Esophagus mucosa (tissue), 1 donor: ENCODE measurements around the gene CENPQ. TPM values are rescaled to one million over a fixed set of nuclear protein-coding genes. Genes with fewer than 3 reads are reported as not detected.
"Not testable (repeated sequence)": the region's sequence is repeated elsewhere in the genome, so short reads cannot be mapped to it uniquely, and the experiment has no call there.

Source experiments
- ATAC-seq: fragments of 200-7000 bp; cut with Tn5 transposase; one replicate; pipeline ENCODE4 v1.9.1; 2020
- total RNA-seq: library from RNA; stranded (reverse); gene quantifications from one replicate; pipeline ENCODE4 v1.2.4, GENCODE V29; 2023
- donor health status: DM: yes; HTN: yes; CAD: no.

CENPQ gene, protein sequence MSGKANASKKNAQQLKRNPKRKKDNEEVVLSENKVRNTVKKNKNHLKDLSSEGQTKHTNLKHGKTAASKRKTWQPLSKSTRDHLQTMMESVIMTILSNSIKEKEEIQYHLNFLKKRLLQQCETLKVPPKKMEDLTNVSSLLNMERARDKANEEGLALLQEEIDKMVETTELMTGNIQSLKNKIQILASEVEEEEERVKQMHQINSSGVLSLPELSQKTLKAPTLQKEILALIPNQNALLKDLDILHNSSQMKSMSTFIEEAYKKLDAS
- 3.3 TPM for total RNA-seq

DNA sequence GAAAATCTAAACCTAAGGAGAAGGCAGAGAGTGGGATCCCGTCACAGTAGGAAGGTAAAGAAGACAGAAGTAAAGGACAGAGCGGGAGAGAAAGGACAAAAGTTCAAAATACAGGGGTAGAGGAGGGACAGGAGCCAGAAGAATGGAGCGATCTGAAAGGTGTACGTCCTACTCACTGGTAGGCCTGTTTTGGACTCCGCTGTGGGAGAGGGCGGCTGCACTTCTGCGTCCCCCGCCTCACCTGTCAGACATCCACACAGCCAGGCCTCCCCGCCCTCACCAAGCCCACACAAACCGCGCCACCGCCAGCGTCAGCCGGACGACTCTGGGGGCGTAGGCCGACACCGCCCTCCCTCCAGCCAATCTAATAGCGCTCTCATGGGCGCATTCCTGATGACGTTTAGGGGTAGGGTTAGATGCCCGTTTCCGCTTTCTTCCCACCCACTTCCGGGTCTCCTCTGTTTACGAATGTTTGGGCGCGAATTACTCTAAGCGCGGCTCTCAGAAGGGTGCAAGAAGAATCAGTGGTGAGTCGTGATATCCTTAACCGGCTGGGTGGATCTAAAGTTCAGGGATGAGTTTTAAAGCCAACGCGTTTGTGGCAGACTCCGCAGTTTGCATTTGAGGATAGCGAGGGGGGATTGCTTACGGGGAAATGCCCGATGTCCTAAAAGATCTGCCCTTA is at the start of gene CENPQ, which contains the start of gene MMUT:
TSS of gene CENPQ (plus strand) at position 444 of the 685 bp plus-strand sequence. CDS start 6,807 bp downstream, outside the sequence.
TSS of gene MMUT (minus strand) at position 327 of the 685 bp plus-strand sequence. CDS start 3,787 bp downstream, outside the sequence.
- peak; percentile 100 for ATAC-seq

DNA sequence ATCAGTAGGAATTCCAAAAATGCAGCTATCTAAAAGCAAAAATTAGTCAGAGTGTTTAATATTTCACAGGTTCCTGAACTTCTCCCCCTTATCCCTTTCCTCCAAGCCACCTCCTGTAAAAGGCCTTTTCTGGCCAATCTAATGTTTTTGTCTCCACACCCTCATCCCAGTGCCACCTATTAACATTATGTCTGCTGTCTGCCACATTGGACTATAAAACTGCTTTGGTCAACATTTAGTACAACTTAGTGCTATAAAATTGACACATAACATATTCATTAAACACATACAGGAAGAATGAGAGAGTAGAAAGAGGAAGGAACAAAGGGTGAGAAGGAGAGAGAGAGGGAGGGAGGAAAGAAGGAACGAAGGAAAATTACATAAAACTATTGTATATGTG is 47.8 kb upstream of the CENPQ start:
- no peak for ATAC-seq

DNA sequence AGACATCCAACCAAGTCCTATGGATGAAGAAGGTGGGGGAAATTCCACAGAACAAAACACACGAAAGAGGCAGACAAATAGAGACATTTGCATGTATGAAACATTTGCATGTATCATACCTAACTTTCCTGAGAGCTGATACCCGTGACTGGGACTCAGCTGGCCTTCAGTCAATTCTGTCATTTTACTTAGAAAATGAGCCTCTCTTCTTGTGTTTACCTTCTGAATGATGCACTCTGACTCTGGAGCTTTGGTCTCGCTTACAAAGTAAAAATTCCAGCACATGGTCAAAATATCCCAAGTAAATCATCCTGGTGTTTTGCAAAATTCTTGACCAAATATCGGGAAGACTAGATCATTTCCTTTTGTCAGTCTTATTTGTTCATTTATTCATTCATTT is 47.0 kb upstream of the CENPQ start:
- no peak for ATAC-seq

DNA sequence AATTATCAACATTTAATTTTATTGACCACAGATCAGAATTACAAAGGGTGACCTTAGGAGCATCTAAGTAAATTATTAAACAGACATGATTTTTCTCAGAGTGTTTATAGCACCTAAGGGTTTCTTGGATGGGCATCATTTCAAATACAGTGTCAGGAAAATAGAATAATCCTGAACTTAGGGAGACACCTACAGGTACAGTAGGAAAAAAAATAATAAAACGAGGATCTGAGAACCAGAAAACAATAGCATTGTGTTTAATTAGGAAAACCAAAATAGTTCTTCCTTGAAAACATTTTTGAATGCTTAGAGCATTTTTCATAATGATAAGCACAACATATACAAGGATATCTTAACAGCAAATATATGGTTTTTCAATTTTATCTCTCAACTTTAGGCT is 39.4 kb upstream of the CENPQ start:
- ATAC-seq, result no peak

DNA sequence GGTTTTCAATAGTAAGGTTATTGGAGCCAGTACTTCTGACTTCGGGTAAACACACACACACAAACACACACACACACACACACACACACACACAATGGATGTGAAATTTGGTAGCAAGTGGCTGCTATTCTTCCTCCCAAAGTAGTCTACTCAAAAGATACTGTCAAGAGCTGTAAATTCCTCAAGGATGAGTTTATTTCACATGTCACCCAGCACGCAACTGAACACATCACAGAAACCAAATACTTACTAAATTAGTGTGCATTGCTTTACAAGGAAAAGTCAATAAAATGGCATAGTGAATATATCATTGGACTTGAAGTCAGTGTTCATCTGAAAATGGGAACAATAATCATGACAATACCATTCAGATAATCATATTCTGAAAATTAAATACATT is 33.0 kb upstream of the CENPQ start:
- no peak for ATAC-seq

DNA sequence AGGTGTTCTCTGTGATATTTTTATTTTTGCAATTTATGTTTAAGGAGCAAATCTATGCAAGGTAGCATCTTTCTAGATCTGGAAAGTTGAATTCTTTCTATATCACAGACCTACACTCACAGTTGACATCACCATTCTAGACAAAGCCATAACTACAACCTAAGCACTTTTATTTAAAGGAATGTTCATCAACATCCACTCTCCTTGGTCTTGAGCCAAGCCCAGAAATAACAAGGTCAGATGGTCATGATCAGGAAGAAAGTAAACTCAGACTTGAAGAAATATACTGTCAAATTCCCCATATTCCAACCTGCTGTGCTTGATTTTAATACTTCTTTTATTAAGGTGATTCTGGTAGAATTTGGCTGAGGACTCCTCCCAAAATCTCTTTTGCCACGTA is 32.3 kb upstream of the CENPQ start:
- no peak for ATAC-seq

DNA sequence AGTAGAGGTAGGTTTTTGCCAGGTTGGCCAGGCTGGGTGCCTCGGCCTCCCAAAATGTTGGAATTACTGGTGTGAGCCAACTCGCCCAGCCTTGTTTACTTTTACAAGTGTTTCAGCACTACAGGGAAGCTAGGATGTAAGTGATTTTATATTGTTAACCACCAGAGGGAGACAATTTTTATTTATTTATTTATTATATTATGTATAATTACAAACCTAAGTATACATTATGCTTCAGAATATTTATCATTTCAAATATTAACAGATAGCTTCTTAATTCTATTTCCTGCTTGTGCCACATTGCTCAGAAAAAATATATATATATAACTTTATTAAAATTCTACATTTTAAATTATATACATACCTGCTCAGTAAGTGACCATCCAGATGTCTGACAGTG is 9.9 kb upstream of the CENPQ start:
- ATAC-seq, result no peak

DNA sequence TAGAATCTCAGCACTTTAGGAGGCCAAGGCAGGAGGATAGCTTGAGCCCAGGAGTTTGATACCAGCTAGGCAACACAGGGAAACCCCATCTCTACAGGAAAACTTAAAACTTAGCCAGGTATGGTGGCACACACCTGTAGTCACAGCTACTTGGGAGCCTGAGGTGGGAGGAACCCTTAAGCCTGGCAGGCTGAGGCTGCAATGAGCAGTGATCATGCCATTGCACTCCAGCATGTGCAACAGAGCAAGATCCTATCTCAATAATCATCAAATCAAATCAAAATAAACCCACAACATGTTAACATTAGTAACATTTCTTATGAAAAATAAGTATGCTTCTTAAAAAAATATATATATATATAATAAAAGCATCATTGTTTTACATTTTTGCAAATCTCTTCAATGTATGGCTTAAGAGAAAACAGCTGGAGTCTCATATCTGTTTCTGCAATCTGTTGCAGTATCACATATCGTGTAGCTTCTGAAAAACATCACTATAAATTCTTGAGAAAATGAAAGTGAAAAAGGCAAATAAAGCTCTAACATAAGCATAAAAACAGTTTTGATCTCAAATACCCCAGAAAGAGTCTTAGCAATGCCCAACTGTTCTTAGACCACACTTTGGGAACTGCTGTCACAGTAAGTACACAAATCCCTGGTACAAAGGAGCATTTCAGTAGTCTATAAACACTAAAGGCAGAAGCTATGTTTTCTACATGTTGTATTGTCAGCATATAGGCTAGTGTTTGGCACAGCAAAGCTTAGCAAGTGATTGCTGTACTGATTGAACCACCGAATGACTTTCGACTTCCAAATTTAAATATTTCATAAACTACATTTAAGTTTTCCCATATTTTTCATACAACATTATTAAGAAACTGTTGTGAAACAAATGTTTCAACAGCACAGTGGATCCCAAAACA is 8.1 kb upstream of the CENPQ start:
- ATAC-seq, result no peak

DNA sequence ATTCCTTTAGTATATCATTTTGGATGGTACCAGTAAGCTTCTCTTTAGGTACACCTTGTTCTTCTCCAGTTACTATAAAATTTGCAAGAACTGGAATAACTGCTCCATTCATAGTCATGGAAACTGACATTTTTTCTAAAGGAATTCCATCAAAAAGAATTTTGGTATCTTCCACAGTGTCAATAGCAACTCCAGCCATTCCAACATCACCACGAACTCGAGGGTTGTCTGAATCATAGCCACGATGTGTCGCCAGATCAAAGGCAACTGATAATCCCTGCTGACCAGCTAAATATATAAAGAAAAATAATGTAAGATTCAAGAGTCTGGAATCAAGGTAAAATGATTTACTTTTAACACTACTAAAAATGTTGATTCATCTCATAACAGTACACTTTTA is 5.4 kb upstream of the CENPQ start:
- no peak for ATAC-seq

DNA sequence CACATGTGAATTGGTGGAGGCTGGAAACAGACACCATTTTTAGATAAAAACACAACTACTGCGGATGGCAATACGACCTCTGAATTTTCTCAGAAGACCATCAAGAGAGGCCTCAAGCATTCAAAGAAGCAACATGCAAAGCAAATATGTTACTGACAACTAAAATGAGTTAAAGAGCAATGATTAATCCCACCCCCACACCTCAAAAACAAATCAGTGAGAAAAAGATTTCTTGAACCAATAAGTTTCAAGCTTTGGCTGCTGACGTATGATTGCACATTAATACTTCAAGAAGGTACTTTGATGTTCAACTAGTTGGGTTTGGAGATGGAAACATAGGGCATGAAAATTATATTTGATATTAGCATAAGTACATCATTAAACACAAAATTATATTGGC is 1.1 kb upstream of the CENPQ start:
- ATAC-seq, result no peak

DNA sequence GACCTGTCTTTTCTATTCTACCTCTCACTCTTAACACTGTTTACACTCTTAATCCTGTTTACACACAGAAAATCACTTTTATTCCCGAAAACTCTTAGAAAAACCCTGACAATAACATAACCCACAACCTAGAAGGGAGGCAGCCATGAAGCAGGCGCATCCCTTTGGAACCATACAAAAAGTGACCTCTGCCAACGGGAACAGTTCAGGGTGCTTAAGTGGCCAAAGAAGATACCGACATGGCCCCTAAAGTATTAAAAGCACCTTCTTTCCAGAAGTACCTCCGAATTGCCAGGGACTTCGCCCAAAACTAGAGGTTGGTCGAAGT is 607 bp upstream of the CENPQ start:
- no peak for ATAC-seq

DNA sequence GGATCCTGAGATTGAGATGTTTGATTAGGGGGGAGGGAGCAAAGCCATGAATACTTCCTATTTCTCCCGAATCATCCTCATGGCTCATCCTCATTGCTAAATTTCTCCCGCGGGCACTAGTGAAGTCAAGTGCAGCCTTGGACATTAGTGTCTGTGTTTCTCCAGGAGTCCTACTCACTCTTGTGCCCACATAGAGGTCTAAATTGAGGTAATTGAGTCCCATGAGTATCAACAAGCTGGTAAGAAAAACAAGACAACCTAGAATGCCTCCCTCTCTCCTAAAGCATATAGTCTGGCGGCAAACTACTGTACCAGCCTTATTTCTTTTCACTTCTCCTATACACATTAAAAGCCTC is 420 bp downstream of the CENPQ start:
- ATAC-seq, result no peak

DNA sequence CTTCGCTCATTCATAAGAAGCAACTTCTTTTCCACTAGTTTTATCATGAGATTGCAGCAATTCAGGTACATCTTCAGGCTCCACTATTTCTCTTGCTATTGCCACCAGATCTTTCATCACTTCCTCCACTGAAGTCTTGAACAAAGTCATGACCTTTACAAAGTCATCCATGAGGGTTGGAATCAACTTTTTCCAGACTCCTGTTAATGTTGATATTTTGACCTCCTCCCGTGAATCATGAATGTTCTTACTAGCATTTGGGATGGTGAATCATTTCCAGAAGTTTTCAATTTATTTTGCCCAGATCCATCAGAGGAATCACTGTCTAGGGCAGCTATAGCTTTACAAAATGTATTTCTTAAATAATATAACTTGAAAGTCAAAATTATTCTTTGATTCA is 1.5 kb downstream of the CENPQ start:
- ATAC-seq, result no peak

DNA sequence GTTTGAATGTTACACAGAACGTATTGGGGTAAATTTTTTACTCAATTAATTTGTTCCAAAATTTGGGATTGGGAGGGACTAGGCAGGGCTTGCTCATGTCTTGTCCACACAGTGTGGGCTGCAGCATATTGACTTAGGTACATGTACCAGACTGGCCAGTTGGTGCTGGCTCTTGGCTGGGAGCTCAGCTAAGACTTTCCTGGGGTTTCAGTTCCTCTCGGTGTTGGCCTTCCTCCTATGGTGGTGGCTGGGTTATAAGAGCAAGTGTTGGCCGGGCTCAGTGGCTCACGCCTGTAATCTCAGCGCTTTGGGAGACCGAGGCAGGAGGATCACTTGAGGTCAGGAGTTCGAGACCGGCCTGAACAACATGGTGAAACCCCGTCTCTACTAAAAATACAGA is 4.9 kb downstream of the CENPQ start:
- no peak for ATAC-seq

DNA sequence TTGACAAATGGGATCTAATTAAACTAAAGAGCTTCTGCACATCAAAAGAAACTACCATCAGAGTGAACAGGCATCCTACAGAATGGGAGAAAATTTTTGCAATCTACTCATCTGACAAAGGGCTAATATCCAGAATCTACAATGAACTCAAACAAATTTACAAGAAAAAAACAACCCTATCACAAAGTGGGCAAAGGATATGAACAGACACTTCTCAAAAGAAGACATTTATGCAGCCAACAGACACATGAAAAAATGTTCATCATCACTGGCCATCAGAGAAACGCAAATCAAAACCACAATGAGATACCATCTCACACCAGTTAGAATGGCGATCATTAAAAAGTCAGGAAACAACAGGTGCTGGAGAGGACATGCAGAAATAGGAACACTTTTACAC is 13.4 kb downstream of the CENPQ start:
- not testable (repeated sequence) for ATAC-seq

DNA sequence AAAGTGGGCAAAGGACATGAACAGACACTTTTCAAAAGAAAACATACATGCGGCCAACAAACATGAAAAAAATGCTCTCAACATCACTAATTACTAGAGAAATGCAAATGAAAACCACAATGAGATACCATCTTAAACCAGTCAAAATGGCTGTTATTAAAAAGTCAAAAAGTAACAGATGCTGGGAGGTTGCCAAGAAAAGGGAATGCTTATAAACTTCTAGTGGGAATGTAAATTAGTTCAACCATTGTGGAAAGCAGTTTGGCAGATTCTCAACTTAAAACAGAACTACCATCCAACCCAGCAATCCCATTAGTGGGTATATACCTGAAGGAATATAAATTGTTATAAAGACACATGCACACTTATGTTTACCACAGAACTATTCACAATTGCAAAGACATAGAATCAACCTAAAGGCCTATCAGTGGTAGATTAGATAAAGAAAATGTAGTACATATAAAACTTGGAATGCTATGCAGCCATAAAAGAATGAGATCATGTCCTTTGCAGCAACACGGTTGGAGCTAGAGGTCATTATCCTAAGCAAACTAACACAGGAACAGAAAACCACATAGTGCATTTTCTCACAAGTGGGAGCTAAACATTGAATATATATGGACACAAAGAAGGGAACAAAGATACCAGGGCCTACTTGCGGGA is 16.3 kb downstream of the CENPQ start:
- ATAC-seq, result no peak

DNA sequence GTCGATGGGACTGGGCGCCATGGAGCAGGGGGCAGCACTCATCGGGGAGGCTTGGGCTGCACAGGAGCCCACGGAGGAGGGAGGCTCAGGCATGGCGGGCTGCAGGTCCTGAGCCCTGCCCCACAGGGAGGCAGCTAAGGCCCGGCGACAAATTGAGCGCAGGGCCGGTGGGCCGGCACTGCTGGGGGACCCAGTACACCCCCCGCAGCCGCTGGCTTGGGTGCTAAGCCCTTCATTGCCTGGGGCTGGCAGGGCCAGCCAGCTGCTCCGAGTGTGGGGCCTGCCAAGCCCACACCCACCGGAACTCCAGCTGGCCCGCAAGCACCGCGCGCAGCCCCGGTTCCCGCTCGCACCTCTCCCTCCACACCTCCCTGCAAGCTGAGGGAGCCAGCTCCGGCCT is 18.7 kb downstream of the CENPQ start:
- not testable (repeated sequence) for ATAC-seq

DNA sequence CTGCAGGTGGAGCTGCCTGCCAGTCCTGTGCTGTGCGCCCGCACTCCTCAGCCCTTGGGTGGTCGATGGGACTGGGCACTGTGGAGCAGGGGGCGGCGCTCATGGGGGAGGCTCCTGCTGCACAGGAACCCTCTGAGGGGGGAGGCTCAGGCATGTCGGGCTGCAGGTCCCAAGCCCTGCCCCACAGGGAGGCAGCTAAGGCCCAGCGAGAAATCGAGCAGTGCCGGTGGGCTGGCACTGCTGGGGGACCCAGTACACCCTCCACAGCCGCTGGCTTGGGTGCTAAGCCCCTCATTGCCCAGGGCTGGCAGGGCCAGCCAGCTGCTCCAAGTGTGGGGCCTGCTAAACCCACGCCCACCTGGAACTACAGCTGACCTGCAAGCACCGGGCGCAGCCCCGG is 20.2 kb downstream of the CENPQ start:
- not testable (repeated sequence) for ATAC-seq

DNA sequence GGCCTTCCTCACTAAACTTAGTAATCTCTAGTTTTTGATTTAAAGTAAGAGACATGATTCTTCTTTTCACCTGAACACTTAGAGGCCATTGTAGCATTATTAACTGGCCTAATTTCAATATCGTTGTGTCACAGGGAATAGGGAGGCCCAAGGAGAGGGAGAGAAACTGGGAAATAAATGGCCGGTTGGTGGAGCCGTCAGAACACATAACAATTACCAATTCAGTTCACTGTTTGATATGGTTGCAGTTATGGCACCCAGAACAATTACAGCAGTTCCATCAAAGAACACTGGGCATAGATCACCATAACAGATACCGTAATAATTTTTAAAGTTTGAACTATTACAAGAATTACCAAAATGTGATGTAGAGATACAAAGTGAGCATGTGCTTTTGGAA is 27.5 kb downstream of the CENPQ start:
- ATAC-seq, result no peak

DNA sequence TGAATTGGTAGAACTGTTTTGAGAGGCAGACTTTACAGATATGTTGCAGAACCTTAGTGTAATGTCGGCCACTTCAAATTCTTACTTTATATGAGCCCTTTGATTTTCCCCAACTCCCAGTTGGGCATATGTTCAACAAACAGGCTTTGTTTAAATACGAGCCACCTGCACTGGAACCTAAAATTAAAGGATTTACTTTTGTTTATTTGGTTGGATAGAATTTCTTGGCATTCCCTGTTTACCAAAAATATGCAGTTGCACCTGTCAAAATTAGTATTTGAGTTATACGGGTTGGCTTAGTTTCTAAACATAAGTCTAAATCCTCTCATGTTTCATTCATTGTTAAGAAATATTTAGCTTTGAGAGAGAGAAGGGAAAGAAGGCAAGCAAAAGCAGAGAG is 34.1 kb downstream of the CENPQ start:
- no peak for ATAC-seq

DNA sequence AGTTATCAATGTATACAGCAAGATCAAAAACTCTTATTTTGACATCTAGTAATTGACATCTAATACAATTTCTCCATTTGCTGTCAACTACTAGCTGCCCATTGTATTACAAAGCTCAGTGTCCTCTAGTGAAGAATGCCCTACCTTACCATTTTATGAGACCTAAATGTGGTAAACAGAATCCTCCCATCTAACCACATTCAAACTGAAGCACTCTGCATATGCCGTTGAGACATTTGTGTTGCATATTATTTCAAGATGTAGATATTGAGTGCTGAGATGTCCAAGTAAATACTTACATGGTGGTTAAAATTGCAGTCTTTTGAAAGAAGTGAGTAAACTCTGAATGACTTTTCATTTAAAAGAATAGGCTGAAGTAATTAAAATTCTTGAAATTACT is 36.0 kb downstream of the CENPQ start:
- no peak for ATAC-seq

DNA sequence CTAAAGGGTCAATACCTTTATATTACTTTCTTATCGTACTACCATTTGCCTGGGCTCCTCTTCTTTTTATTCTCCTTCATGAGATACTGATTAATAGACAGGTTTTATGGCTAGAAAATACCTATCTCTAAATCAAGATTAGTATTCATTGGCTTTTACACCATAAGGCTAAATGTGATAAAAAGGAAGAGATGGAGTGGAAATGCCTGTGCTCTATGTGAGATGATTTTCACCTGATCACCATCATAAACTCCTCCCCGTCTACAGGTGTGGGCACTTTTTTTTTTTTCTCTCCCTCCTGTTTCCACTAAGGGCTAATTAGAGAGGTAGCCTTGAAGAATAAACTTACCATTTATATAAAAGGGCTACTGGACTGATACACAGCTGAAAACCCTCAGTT is 36.5 kb downstream of the CENPQ start, which contains the start of gene GLYATL3:
TSS of gene GLYATL3 (plus strand) at position 301 of the 400 bp plus-strand sequence. CDS start 12,068 bp downstream, outside the sequence.
- ATAC-seq, result no peak

DNA sequence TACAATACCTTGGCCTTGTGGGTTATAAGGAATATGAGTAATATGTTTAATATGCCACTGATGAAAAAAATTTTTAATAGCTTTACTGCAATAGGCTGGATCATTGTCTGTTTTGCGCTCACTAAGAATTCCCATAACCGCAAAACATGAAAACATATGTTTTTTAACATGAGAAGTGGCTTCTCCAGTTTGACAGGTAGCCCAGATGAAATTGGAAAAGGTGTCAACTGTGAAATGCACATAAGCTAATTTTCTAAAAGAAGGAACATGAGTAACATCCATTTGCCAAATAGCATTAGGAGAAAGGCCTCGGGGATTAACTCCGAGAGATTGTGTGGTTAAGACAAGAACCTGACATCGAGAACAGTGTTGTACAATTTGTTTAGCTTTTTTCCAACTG is 41.5 kb downstream of the CENPQ start:
- ATAC-seq, result no peak
